Sigmoid colon (tissue), 7 donors: ENCODE data around the gene RBM17. TPM values are rescaled to one million over a fixed set of nuclear protein-coding genes. Genes with fewer than 3 reads are reported as not detected.

Experiments
- DNase-seq: peaks from one replicate; pipeline ENCODE4 v3.0.0-alpha.2; 2019
- H3K27ac ChIP-seq, 4 donors: fragments of 200-600 bp; sonication (generic); one replicate each; pipeline ENCODE4 v1.5.1; 2016 to 2019; ENCODE audit warnings: mild to moderate bottlenecking in 1 of 4
- H3K27me3 ChIP-seq, 3 donors: fragments of 200-600 bp; sonication (generic); one replicate each; pipeline ENCODE4 v1.5.1; 2019; ENCODE audit warnings: mild to moderate bottlenecking in 1 of 3
- H3K36me3 ChIP-seq, 4 donors: fragments of 200-600 bp; sonication (generic); one replicate each; pipeline ENCODE4 v1.5.1; 2016 to 2019
- H3K4me1 ChIP-seq, 4 donors: fragments of 200-600 bp; sonication (generic); one replicate each; pipeline ENCODE4 v1.5.1; 2017 to 2019
- H3K4me3 ChIP-seq, 4 donors: fragments of 200-600 bp; sonication (generic); one replicate each; pipeline ENCODE4 v1.5.1; 2017 to 2019; ENCODE audit warnings: mild to moderate bottlenecking in 2 of 4, moderate library complexity in 1 of 4
- H3K9me3 ChIP-seq, 4 donors: fragments of 200-600 bp in 3 of 4; sonication (generic) in 3 of 4; one replicate each; pipeline versions ENCODE4 v1.5.1 to v1.6.1; 2013 to 2019
- EP300 ChIP-seq, 4 donors: sonication (generic); formaldehyde crosslinking; IDR thresholded peaks; one replicate each; pipeline ENCODE4 v1.6.1; 2017; ENCODE audit warnings: antibody characterized with exemption in 4 of 4
- POLR2A ChIP-seq, 2 donors: fragments of 450-650 bp; IDR thresholded peaks; one replicate each; pipeline ENCODE4 v1.6.1; 2016; ENCODE audit warnings: antibody characterized with exemption in 2 of 2, mild to moderate bottlenecking in 2 of 2, moderate library complexity in 2 of 2
- POLR2AphosphoS5 ChIP-seq, 4 donors: sonication (generic); formaldehyde crosslinking; IDR thresholded peaks; one replicate each; pipeline ENCODE4 v1.6.1; 2017; ENCODE audit warnings: antibody characterized with exemption in 4 of 4
- WGBS, 2 donors: extraction: QIAGEN DNeasy Blood & Tissue Kit; methylation state at CpG; one replicate each; pipeline ENCODE4 v1.1.7; 2013; 5-methylcytosine and 5-hydroxymethylcytosine counted together
- intact Hi-C: fragments of 100-400 bp; cut with DNase I; formaldehyde crosslinking; loops from one replicate; pipeline ENCODE4 v1.15.1; 2023
- polyA plus RNA-seq, 3 donors: library from polyadenylated mRNA; stranded (reverse); fragments of 200-250 nt; gene quantifications; one replicate each; pipeline ENCODE4 v1.2.3, GENCODE V29; 2013
- total RNA-seq, 4 donors: library from RNA; depleted of rRNA; stranded (reverse); fragments of >200 nt; gene quantifications; one replicate each; pipeline ENCODE4 v1.1.0, GENCODE V29; 2016
- TF ChIP-seq, protein P1 (sequence below), 4 experiments: fragments of 450-650 bp in 3 of 4; fragments of 200-600 bp in 1 of 4; IDR thresholded peaks; one replicate each; pipeline ENCODE4 v1.5.1; 2016 to 2019; ENCODE audit warnings: antibody characterized with exemption in 4 of 4, mild to moderate bottlenecking in 3 of 4, moderate library complexity in 2 of 4
- donor health status: healthy with polysubstance abuse.
- donor health status: Bipolar disorder and iron deficiency.
- donor health status: healthy.

RBM17 gene
- total and polyA plus RNA-seq, 7 donors: 32.8 to 74.2 (median 52.4) TPM

DNA sequence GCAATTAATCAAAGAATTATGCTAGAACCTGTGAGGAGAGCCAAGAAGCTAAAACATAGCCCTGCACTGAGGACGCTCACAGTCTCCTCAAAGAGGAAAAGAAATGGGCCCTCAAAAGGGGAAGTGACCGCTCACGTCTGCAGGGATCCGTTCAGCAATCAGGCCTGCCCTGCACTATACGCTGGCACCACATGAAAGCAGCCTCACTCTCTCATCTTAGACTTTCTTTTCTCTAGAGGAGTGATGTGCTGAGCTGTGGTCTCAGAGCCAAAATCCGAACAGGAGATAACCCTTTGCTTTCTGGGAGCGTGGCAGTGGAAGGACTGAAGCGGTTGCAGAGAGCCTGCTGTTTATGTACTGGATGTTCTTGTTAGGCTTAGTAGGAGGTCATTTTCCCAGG lies 20.4 kb upstream of the RBM17 start:
- Histone ChIP-seq H3K27me3 (no peaks in the 10 kb centered on the region), H3K27ac (no peak overlapping the region), H3K36me3 (no peaks in the 10 kb centered on the region), H3K4me1 (no peaks in the 10 kb centered on the region), H3K4me3 (no peak overlapping the region), H3K9me3 (no peaks in the 10 kb centered on the region)
- WGBS, 2 donors: 51 to 89% methylated on average over 8 of the region's 8 CpGs
- TF ChIP-seq POLR2AphosphoS5 (IDR thresholded peaks at IDR 0.05): no peak
- TF ChIP-seq, protein P1, sequence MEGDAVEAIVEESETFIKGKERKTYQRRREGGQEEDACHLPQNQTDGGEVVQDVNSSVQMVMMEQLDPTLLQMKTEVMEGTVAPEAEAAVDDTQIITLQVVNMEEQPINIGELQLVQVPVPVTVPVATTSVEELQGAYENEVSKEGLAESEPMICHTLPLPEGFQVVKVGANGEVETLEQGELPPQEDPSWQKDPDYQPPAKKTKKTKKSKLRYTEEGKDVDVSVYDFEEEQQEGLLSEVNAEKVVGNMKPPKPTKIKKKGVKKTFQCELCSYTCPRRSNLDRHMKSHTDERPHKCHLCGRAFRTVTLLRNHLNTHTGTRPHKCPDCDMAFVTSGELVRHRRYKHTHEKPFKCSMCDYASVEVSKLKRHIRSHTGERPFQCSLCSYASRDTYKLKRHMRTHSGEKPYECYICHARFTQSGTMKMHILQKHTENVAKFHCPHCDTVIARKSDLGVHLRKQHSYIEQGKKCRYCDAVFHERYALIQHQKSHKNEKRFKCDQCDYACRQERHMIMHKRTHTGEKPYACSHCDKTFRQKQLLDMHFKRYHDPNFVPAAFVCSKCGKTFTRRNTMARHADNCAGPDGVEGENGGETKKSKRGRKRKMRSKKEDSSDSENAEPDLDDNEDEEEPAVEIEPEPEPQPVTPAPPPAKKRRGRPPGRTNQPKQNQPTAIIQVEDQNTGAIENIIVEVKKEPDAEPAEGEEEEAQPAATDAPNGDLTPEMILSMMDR (IDR thresholded peaks at IDR 0.05): no peak
- no peak for TF ChIP-seq POLR2A (IDR thresholded peaks at IDR 0.05)
- no peak for TF ChIP-seq EP300 (IDR thresholded peaks at IDR 0.05)
- DNase-seq: peak; percentile 63
- intact Hi-C loops: no loop called here

DNA sequence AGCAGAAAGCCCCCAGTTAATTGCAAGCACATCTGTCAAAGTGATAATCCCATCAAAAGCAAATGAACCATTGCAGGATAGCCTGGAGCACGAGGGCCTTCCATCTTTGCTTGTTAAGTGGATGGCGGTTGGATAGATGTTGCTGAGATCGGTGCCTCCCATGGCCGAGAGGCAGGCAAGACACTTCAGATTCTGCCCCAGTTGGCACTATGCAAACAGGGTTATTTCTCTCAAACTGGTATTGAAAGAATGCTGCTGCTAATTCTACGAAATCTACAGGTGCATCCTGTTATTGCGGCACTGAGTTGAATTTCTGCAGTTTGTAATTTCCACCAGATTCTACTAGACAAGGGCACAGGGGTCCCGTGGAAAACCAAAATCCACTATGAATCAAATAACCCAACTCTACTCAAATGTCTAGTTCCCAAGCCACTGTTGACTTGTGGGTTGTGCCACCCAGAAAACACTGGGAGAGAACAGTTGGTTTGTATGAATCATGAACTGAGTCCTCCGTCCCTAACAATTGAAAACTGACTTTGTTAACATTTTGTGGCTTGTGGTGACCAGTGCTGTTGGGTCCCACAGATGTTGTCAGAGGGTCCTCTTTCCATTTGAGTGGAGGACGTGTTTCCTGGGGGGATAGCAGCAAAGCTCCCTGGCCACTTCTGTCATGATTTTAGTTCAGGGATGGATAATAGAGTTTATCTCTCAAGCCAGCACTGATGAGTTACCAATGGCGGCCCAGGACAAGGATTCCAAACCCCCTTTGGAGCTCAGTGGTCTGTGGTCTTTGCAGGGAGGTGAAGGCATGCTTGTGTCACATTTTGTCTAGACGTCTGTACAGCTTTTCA lies 19.5 kb upstream of the RBM17 start:
- no peak overlapping the region for H3K4me3 ChIP-seq
- no peaks in the 10 kb centered on the region for H3K9me3 ChIP-seq
- intact Hi-C loops: no loop called here
- no peaks in the 10 kb centered on the region for H3K36me3 ChIP-seq
- no peaks in the 10 kb centered on the region for H3K27me3 ChIP-seq
- TF ChIP-seq POLR2AphosphoS5 (IDR thresholded peaks at IDR 0.05) (no peak), EP300 (IDR thresholded peaks at IDR 0.05) (no peak), POLR2A (IDR thresholded peaks at IDR 0.05) (no peak)
- TF ChIP-seq, protein P1 (IDR thresholded peaks at IDR 0.05): no peak
- no peak overlapping the region for H3K27ac ChIP-seq
- DNase-seq: peak; percentile 18
- H3K4me1 ChIP-seq: no peaks in the 10 kb centered on the region
- WGBS, 2 donors: 59 to 85% methylated on average over 11 of the region's 11 CpGs

DNA sequence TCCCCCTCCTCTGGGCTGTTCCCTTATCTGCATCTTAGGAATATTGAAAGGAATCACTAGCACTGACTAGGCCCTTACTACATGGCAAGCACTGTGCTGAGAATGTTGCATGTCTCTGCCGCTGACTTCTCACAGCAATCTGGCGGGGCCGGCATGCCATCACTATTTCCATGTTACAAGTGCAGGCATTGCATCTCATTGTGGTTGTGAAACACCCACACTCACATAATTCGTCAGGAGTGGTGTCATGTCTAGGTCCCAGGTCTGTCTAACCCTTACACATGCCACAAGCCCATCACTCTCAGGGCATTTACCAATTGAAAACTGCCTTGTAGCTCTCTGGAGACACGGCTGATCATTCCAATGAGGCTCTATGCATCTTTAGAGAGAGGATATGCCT lies 18.2 kb upstream of the RBM17 start:
- 83 to 91% methylated on average over 5 of the region's 5 CpGs for WGBS, 2 donors
- Histone ChIP-seq H3K9me3 (no peaks in the 10 kb centered on the region), H3K4me3 (no peak overlapping the region), H3K4me1 (no peaks in the 10 kb centered on the region), H3K36me3 (no peaks in the 10 kb centered on the region), H3K27ac (no peak overlapping the region), H3K27me3 (no peaks in the 10 kb centered on the region)
- TF ChIP-seq, protein P1 (IDR thresholded peaks at IDR 0.05): no peak
- no peak for TF ChIP-seq POLR2AphosphoS5 (IDR thresholded peaks at IDR 0.05)
- no peak for TF ChIP-seq EP300 (IDR thresholded peaks at IDR 0.05)
- TF ChIP-seq POLR2A (IDR thresholded peaks at IDR 0.05): no peak
- intact Hi-C loops: no loop called here
- DNase-seq: no peak

DNA sequence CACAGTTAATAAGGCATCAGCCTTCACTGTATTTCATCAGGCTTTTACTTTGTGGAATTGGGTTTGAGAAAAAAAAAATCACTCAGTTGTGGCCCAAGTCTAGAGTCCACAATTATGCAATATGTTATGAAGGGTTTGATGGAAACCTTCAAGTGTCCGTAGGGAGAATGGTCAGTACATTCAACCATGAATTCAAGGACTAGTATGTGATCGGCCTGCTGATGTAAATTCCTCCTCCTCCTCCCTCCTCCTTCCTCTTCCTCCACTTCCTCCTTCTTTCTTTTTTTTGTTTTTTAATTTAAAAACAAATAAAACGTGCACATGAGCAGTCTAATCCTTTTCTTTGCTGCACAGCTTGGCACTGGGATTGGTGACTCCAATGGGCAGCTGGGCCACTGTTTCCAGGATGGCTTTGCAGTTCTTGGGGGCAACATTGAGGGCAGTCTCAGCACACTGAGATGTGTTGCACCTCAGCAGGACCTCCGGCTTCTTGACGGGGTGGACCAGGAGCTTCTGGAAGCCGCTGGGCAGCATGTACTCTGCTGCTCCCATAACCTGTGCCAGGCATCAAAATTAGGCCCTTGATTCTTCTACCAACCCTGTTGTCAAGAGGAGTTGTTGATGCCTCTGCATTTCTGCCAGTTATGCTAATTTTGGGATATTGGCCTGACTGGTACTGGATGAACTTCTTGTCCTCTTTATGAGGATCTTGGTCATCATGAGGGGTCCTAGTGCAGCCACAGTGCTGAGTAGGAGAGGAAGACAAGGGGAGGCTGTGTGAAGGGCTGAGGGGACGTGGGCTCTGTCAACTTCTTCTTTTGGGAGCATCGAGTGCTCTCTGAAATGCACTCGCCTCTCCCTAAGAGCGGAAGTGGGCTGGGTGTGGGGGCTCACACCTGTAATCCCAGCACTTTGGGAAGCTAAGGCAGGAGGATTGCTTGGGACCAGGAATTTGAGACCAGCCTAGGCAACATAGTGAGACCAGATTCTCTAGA lies 17.4 kb upstream of the RBM17 start:
- H3K36me3 ChIP-seq: no peaks in the 10 kb centered on the region
- intact Hi-C loops: no loop called here
- H3K4me3 ChIP-seq: no peak overlapping the region
- H3K27me3 ChIP-seq: no peaks in the 10 kb centered on the region
- H3K4me1 ChIP-seq: no peaks in the 10 kb centered on the region
- TF ChIP-seq POLR2AphosphoS5 (IDR thresholded peaks at IDR 0.05) (no peak), EP300 (IDR thresholded peaks at IDR 0.05) (no peak), POLR2A (IDR thresholded peaks at IDR 0.05) (no peak)
- TF ChIP-seq, protein P1 (IDR thresholded peaks at IDR 0.05): no peak
- WGBS, 2 donors: 75 to 84% methylated on average over 10 of the region's 10 CpGs
- peak overlapping the region in 1 of 4 donors; percentile 23 for H3K27ac ChIP-seq
- DNase-seq: no peak
- H3K9me3 ChIP-seq: no peaks in the 10 kb centered on the region
